Measurements from ENCODE around the gene THUMPD3.

THUMPD3 gene

GRCh38 chr3:9377981-9378380, 15.1 kb downstream of the THUMPD3 start:
- ChIA-PET CTCF (interaction anchor here (1.4 kb wide), 1 partner anchor 25 kb away, joined by 4 read pairs; no protein-coding TSS in a partner anchor), POLR2A (interaction anchor here (0.9 to 3.8 kb wide), 2 partner anchors 15 to 19 kb away, joined by 6 to 25 read pairs; partner anchors contain the start of genes SETD5 and THUMPD3)
- no peak for TF ChIP-seq SUZ12 (IDR thresholded peaks at IDR 0.05)
- DNase-seq (ENCODE audit: extremely low spot score) = no peak

- TF ChIP-seq ELF4 (IDR thresholded peaks at IDR 0.05) = no peak
- no peak for TF ChIP-seq HDGF (IDR thresholded peaks at IDR 0.05; ENCODE audit: borderline replicate concordance)
- no peak for TF ChIP-seq SUZ12 (IDR thresholded peaks at IDR 0.05)
- no peak for TF ChIP-seq L3MBTL2 (conservative IDR thresholded peaks at IDR 0.05)
- TF ChIP-seq PKNOX1 (IDR thresholded peaks at IDR 0.05) = no peak
- no peak for TF ChIP-seq LEF1 (IDR thresholded peaks at IDR 0.05; ENCODE audit: borderline replicate concordance)
- TF ChIP-seq ZNF384 (IDR thresholded peaks at IDR 0.05) = no peak
- no peak for TF ChIP-seq SP1 (IDR thresholded peaks at IDR 0.05)
- TF ChIP-seq FOXK2 (IDR thresholded peaks at IDR 0.05) = no peak
- TF ChIP-seq ARNT (IDR thresholded peaks at IDR 0.05) = no peak
- TF ChIP-seq FOXA1 (IDR thresholded peaks at IDR 0.05) = no peak
- no peak for TF ChIP-seq BHLHE40 (IDR thresholded peaks at IDR 0.05; ENCODE audit: borderline replicate concordance)
- no peak for TF ChIP-seq CTBP1 (IDR thresholded peaks at IDR 0.05; ENCODE audit: borderline replicate concordance)
- TF ChIP-seq TARDBP (IDR thresholded peaks at IDR 0.05) = no peak
- TF ChIP-seq NFRKB (IDR thresholded peaks at IDR 0.05) = no peak
- TF ChIP-seq FOXM1 (IDR thresholded peaks at IDR 0.05; ENCODE audit: borderline replicate concordance) = no peak
- DNase-seq (ENCODE audit: extremely low spot score) = no peak
- POLR2A ChIA-PET = interaction anchor here (3.8 kb wide), 1 partner anchor 16 kb away, joined by 25 read pairs; the partner anchor contains the start of gene THUMPD3
- CTCF ChIA-PET = no interaction called here
These were observed 16.5 kb downstream of the THUMPD3 start for GRCh38 chr3:9379327-9379726.

- ChIA-PET POLR2A (interaction anchor here (3.8 kb wide), 1 partner anchor 17 kb away, joined by 25 read pairs; the partner anchor contains the start of gene THUMPD3), CTCF (no interaction called here)
- DNase-seq (ENCODE audit: extremely low spot score) = no peak
- TF ChIP-seq FOXK2 (IDR thresholded peaks at IDR 0.05) (no peak), NFRKB (IDR thresholded peaks at IDR 0.05) (no peak), PKNOX1 (IDR thresholded peaks at IDR 0.05) (no peak), TARDBP (IDR thresholded peaks at IDR 0.05) (no peak), SUZ12 (IDR thresholded peaks at IDR 0.05) (no peak), ELF4 (IDR thresholded peaks at IDR 0.05) (no peak)
These were observed 17.2 kb downstream of the THUMPD3 start for GRCh38 chr3:9380014-9380413.

- no peak for DNase-seq (ENCODE audit: extremely low spot score)
- POLR2A ChIA-PET = interaction anchor here (0.7 to 3.6 kb wide), 3 partner anchors 12 to 39 kb away, joined by 3 to 21 read pairs (median 20); partner anchors contain the start of genes SETD5 and THUMPD3
These were observed 21.4 kb downstream of the THUMPD3 start for GRCh38 chr3:9384141-9384828.

GRCh38 chr3:9385187-9386077, 22.6 kb downstream of the THUMPD3 start:
- TF ChIP-seq CTBP1 (IDR thresholded peaks at IDR 0.05; ENCODE audit: borderline replicate concordance) (no peak), NFRKB (IDR thresholded peaks at IDR 0.05) (no peak), FOXA1 (IDR thresholded peaks at IDR 0.05) (no peak), BHLHE40 (IDR thresholded peaks at IDR 0.05; ENCODE audit: borderline replicate concordance) (no peak), ZNF384 (IDR thresholded peaks at IDR 0.05) (no peak), ARNT (IDR thresholded peaks at IDR 0.05) (no peak), SUZ12 (IDR thresholded peaks at IDR 0.05) (no peak), L3MBTL2 (conservative IDR thresholded peaks at IDR 0.05) (no peak)
- ChIA-PET POLR2A (interaction anchor here (1.0 to 3.6 kb wide), 4 partner anchors 11 to 23 kb away, joined by 3 to 21 read pairs (median 14); partner anchors contain the start of genes SETD5 and THUMPD3), CTCF (no interaction called here)
- DNase-seq (ENCODE audit: extremely low spot score) = no peak

More at GRCh38 chr3:9384141-9384828, 21.4 kb downstream of the THUMPD3 start:
- TF ChIP-seq FOXA1 (IDR thresholded peaks at IDR 0.05) = no peak
- no peak for TF ChIP-seq BHLHE40 (IDR thresholded peaks at IDR 0.05; ENCODE audit: borderline replicate concordance)
- TF ChIP-seq FOXM1 (IDR thresholded peaks at IDR 0.05; ENCODE audit: borderline replicate concordance) = no peak
- no peak for TF ChIP-seq FOXK2 (IDR thresholded peaks at IDR 0.05)
- no peak for TF ChIP-seq LEF1 (IDR thresholded peaks at IDR 0.05; ENCODE audit: borderline replicate concordance)
- TF ChIP-seq ELF4 (IDR thresholded peaks at IDR 0.05) = no peak
- TF ChIP-seq TARDBP (IDR thresholded peaks at IDR 0.05) = no peak
- no peak for TF ChIP-seq ZNF384 (IDR thresholded peaks at IDR 0.05)
- no peak for TF ChIP-seq CTBP1 (IDR thresholded peaks at IDR 0.05; ENCODE audit: borderline replicate concordance)
- TF ChIP-seq SP1 (IDR thresholded peaks at IDR 0.05) = no peak
- no peak for TF ChIP-seq NFRKB (IDR thresholded peaks at IDR 0.05)
- no peak for TF ChIP-seq HDGF (IDR thresholded peaks at IDR 0.05; ENCODE audit: borderline replicate concordance)
- CTCF ChIA-PET = interaction anchor here (0.6 kb wide), 1 partner anchor 21 kb away, joined by 3 read pairs; the partner anchor contains the start of gene THUMPD3

GRCh38 chr3:9386078-9386459, 23.2 kb downstream of the THUMPD3 start:
- TF ChIP-seq CTBP1 (IDR thresholded peaks at IDR 0.05; ENCODE audit: borderline replicate concordance) = no peak
- no peak for TF ChIP-seq ARNT (IDR thresholded peaks at IDR 0.05)
- CTCF ChIA-PET = no interaction called here
- POLR2A ChIA-PET = interaction anchor here (1.0 to 1.2 kb wide), 2 partner anchors 10 to 23 kb away, joined by 3 to 7 read pairs; partner anchors contain the start of gene THUMPD3
- no peak for DNase-seq (ENCODE audit: extremely low spot score)
